WTC11 (cell line): Measurements from ENCODE around the gene CELF6. TPM values are rescaled to one million over a fixed set of nuclear protein-coding genes. Genes with fewer than 3 reads are reported as not detected.

ENCODE experiments used
- ATAC-seq: fragments of 200-7000 bp; cut with Tn5 transposase; 2 replicates; pipeline ENCODE4 v1.10.0; 2021; ENCODE audit warnings: mild to moderate bottlenecking, moderate library complexity
- CTCF ChIA-PET: fragments of 300-600 bp; sonication (Branson Sonifier 250); formaldehyde crosslinking; loops from one replicate; lab custom pipeline; 2021; ENCODE audit warnings: antibody characterized with exemption; lab: Charles Lee
- POLR2A ChIA-PET: fragments of 350-600 bp; sonication (Branson Sonifier 250); formaldehyde crosslinking; loops from one replicate; lab custom pipeline; 2021; ENCODE audit warnings: antibody characterized with exemption; lab: Charles Lee
- DNase-seq: peaks from one replicate; pipeline ENCODE4 v3.0.0; 2021; ENCODE audit warnings: low spot score
- H3K27ac Mint-ChIP-seq: 2 replicates; pipeline ENCODE4 v1.8.0; 2021; ENCODE audit warnings: mixed read lengths
- H3K27me3 Mint-ChIP-seq: 2 replicates; pipeline ENCODE4 v1.8.0; 2021; ENCODE audit warnings: low read depth, mild to moderate bottlenecking, moderate library complexity, mixed read lengths
- H3K36me3 Mint-ChIP-seq: 2 replicates; pipeline ENCODE4 v1.8.0; 2021; ENCODE audit warnings: mixed read lengths
- H3K4me1 Mint-ChIP-seq: 2 replicates; pipeline ENCODE4 v1.8.0; 2022; ENCODE audit warnings: mixed read lengths
- H3K4me3 Mint-ChIP-seq: 2 replicates; pipeline ENCODE4 v1.8.0; 2021; ENCODE audit warnings: mild to moderate bottlenecking, moderate library complexity, mixed read lengths
- H3K9me3 Mint-ChIP-seq: 2 replicates; pipeline ENCODE4 v1.8.0; 2021; ENCODE audit warnings: mixed read lengths
- FOXP1 ChIP-seq: sonication (generic); formaldehyde crosslinking; IDR thresholded peaks from 2 replicates; pipeline ENCODE4 v1.8.0; 2022; ENCODE audit warnings: missing genetic modification reagents, mild to moderate bottlenecking, moderate library complexity, borderline replicate concordance
- KAT7 ChIP-seq: sonication (generic); formaldehyde crosslinking; IDR thresholded peaks from 2 replicates; pipeline ENCODE4 v1.8.1; 2023; ENCODE audit warnings: missing genetic modification reagents, mild to moderate bottlenecking, borderline replicate concordance
- NR2C2 ChIP-seq: sonication (generic); formaldehyde crosslinking; IDR thresholded peaks from 2 replicates; pipeline ENCODE4 v1.8.0; 2022; ENCODE audit warnings: mild to moderate bottlenecking, missing genetic modification reagents
- SP1 ChIP-seq: sonication (generic); formaldehyde crosslinking; conservative IDR thresholded peaks from 2 replicates; pipeline ENCODE4 v1.8.1; 2022; ENCODE audit warnings: missing genetic modification reagents
- TEAD4 ChIP-seq: sonication (generic); formaldehyde crosslinking; IDR thresholded peaks from 2 replicates; pipeline ENCODE4 v1.8.0; 2022; ENCODE audit warnings: mild to moderate bottlenecking, missing genetic modification reagents
- ZNF263 ChIP-seq: sonication (generic); formaldehyde crosslinking; IDR thresholded peaks from 2 replicates; pipeline ENCODE4 v1.8.1; 2022; ENCODE audit warnings: low read depth, mild to moderate bottlenecking, moderate library complexity, missing genetic modification reagents
- total RNA-seq: library from RNA; stranded (reverse); gene quantifications from 3 replicates; pipeline ENCODE4 v1.2.3, GENCODE V29; 2021
- TF ChIP-seq, protein P1 (sequence below): sonication (generic); formaldehyde crosslinking; IDR thresholded peaks from 2 replicates; pipeline ENCODE4 v1.8.1; 2023; ENCODE audit warnings: mild to moderate bottlenecking, missing genetic modification reagents, moderate library complexity
- TF ChIP-seq, protein P2 (sequence below): fragments of 250-450 bp; sonication (Bioruptor Pico); IDR thresholded peaks from 2 replicates; pipeline ENCODE4 v1.9.0; 2021; ENCODE audit warnings: mild to moderate bottlenecking, borderline replicate concordance
- TF ChIP-seq, protein P3 (sequence below): sonication (generic); formaldehyde crosslinking; IDR thresholded peaks from 2 replicates; pipeline ENCODE4 v1.8.1; 2022; ENCODE audit warnings: low read depth, missing genetic modification reagents, borderline replicate concordance
- TF ChIP-seq, protein P4 (sequence below): fragments of 250-450 bp; sonication (Bioruptor Pico); IDR thresholded peaks from 2 replicates; pipeline ENCODE4 v1.9.0; 2021; ENCODE audit warnings: mild to moderate bottlenecking
- TF ChIP-seq, protein P5 (sequence below): sonication (generic); formaldehyde crosslinking; IDR thresholded peaks from 2 replicates; pipeline ENCODE4 v1.8.1; 2023; ENCODE audit warnings: mild to moderate bottlenecking, missing genetic modification reagents, borderline replicate concordance
- TF ChIP-seq, protein P6 (sequence below): fragments of 200-600 bp; IDR thresholded peaks from 2 replicates; pipeline ENCODE4 v1.8.0; 2022; ENCODE audit warnings: antibody characterized with exemption

The CELF6 gene
- total RNA-seq, 1 experiment from 2014 or later, result not detected

DNA sequence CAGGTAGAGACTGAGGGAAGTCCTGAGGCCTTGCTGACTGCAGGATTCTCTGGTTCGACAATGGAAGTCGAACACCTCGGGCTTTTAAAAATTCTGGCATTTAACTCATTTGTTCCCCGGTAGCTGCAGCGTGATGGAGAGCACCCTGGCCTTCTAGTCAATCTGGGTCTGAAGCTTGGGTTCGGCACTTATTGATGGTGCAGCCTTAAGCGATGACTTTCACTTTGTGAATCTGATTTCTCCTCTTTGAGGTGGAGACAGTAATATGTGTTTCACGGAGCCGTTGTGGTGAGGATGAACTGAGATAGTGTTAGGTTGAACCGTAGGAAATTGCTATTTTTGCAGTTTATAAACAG is 47.0 kb downstream of the CELF6 start:
- ChIA-PET POLR2A (interaction anchor here (0.7 kb wide), 1 partner anchor 42 kb away, joined by 3 read pairs; the partner anchor contains the start of gene PKM), CTCF (interaction anchor here (1.0 to 1.6 kb wide), 4 partner anchors 12 to 46 kb away, joined by 3 to 12 read pairs (median 6); no protein-coding TSS in a partner anchor)
- TF ChIP-seq ZNF263 (CRISPR knock-in tag) (no peak), KAT7 (no peak), SP1 (CRISPR knock-in tag) (no peak), NR2C2 (CRISPR knock-in tag) (no peak), FOXP1 (CRISPR knock-in tag) (no peak), TEAD4 (no peak)
- TF ChIP-seq, protein P1, sequence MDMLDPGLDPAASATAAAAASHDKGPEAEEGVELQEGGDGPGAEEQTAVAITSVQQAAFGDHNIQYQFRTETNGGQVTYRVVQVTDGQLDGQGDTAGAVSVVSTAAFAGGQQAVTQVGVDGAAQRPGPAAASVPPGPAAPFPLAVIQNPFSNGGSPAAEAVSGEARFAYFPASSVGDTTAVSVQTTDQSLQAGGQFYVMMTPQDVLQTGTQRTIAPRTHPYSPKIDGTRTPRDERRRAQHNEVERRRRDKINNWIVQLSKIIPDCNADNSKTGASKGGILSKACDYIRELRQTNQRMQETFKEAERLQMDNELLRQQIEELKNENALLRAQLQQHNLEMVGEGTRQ (CRISPR knock-in tag), result no peak
- TF ChIP-seq, protein P2, sequence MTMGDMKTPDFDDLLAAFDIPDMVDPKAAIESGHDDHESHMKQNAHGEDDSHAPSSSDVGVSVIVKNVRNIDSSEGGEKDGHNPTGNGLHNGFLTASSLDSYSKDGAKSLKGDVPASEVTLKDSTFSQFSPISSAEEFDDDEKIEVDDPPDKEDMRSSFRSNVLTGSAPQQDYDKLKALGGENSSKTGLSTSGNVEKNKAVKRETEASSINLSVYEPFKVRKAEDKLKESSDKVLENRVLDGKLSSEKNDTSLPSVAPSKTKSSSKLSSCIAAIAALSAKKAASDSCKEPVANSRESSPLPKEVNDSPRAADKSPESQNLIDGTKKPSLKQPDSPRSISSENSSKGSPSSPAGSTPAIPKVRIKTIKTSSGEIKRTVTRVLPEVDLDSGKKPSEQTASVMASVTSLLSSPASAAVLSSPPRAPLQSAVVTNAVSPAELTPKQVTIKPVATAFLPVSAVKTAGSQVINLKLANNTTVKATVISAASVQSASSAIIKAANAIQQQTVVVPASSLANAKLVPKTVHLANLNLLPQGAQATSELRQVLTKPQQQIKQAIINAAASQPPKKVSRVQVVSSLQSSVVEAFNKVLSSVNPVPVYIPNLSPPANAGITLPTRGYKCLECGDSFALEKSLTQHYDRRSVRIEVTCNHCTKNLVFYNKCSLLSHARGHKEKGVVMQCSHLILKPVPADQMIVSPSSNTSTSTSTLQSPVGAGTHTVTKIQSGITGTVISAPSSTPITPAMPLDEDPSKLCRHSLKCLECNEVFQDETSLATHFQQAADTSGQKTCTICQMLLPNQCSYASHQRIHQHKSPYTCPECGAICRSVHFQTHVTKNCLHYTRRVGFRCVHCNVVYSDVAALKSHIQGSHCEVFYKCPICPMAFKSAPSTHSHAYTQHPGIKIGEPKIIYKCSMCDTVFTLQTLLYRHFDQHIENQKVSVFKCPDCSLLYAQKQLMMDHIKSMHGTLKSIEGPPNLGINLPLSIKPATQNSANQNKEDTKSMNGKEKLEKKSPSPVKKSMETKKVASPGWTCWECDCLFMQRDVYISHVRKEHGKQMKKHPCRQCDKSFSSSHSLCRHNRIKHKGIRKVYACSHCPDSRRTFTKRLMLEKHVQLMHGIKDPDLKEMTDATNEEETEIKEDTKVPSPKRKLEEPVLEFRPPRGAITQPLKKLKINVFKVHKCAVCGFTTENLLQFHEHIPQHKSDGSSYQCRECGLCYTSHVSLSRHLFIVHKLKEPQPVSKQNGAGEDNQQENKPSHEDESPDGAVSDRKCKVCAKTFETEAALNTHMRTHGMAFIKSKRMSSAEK (CRISPR knock-in tag), result no peak
- TF ChIP-seq, protein P3, sequence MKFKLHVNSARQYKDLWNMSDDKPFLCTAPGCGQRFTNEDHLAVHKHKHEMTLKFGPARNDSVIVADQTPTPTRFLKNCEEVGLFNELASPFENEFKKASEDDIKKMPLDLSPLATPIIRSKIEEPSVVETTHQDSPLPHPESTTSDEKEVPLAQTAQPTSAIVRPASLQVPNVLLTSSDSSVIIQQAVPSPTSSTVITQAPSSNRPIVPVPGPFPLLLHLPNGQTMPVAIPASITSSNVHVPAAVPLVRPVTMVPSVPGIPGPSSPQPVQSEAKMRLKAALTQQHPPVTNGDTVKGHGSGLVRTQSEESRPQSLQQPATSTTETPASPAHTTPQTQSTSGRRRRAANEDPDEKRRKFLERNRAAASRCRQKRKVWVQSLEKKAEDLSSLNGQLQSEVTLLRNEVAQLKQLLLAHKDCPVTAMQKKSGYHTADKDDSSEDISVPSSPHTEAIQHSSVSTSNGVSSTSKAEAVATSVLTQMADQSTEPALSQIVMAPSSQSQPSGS, result no peak
- TF ChIP-seq, protein P4, sequence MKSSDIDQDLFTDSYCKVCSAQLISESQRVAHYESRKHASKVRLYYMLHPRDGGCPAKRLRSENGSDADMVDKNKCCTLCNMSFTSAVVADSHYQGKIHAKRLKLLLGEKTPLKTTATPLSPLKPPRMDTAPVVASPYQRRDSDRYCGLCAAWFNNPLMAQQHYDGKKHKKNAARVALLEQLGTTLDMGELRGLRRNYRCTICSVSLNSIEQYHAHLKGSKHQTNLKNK (CRISPR knock-in tag), result no peak
- TF ChIP-seq, protein P5, sequence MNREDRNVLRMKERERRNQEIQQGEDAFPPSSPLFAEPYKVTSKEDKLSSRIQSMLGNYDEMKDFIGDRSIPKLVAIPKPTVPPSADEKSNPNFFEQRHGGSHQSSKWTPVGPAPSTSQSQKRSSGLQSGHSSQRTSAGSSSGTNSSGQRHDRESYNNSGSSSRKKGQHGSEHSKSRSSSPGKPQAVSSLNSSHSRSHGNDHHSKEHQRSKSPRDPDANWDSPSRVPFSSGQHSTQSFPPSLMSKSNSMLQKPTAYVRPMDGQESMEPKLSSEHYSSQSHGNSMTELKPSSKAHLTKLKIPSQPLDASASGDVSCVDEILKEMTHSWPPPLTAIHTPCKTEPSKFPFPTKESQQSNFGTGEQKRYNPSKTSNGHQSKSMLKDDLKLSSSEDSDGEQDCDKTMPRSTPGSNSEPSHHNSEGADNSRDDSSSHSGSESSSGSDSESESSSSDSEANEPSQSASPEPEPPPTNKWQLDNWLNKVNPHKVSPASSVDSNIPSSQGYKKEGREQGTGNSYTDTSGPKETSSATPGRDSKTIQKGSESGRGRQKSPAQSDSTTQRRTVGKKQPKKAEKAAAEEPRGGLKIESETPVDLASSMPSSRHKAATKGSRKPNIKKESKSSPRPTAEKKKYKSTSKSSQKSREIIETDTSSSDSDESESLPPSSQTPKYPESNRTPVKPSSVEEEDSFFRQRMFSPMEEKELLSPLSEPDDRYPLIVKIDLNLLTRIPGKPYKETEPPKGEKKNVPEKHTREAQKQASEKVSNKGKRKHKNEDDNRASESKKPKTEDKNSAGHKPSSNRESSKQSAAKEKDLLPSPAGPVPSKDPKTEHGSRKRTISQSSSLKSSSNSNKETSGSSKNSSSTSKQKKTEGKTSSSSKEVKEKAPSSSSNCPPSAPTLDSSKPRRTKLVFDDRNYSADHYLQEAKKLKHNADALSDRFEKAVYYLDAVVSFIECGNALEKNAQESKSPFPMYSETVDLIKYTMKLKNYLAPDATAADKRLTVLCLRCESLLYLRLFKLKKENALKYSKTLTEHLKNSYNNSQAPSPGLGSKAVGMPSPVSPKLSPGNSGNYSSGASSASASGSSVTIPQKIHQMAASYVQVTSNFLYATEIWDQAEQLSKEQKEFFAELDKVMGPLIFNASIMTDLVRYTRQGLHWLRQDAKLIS, result no peak
- TF ChIP-seq, protein P6, sequence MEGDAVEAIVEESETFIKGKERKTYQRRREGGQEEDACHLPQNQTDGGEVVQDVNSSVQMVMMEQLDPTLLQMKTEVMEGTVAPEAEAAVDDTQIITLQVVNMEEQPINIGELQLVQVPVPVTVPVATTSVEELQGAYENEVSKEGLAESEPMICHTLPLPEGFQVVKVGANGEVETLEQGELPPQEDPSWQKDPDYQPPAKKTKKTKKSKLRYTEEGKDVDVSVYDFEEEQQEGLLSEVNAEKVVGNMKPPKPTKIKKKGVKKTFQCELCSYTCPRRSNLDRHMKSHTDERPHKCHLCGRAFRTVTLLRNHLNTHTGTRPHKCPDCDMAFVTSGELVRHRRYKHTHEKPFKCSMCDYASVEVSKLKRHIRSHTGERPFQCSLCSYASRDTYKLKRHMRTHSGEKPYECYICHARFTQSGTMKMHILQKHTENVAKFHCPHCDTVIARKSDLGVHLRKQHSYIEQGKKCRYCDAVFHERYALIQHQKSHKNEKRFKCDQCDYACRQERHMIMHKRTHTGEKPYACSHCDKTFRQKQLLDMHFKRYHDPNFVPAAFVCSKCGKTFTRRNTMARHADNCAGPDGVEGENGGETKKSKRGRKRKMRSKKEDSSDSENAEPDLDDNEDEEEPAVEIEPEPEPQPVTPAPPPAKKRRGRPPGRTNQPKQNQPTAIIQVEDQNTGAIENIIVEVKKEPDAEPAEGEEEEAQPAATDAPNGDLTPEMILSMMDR, result no peak
- DNase-seq, result no peak
- H3K36me3 Mint-ChIP-seq, result no peaks in the 10 kb centered on the region
- no peaks in the 10 kb centered on the region for H3K9me3 Mint-ChIP-seq
- peaks cover 28% of the 10 kb centered on the region for H3K27me3 Mint-ChIP-seq
- peaks cover 17% of the 10 kb centered on the region for H3K4me1 Mint-ChIP-seq
- H3K27ac Mint-ChIP-seq, result peak overlapping the region; percentile 44
- ATAC-seq, result no peak
- peak overlapping the region; percentile 80 for H3K4me3 Mint-ChIP-seq
